ENCODE measurements around the gene PPFIA3. TPM values are rescaled to one million over a fixed set of nuclear protein-coding genes. Genes with fewer than 3 reads are reported as not detected.

Gene PPFIA3
- total RNA-seq, 2 donors from 2014 or later, result 27.5 to 36.3 TPM

DNA sequence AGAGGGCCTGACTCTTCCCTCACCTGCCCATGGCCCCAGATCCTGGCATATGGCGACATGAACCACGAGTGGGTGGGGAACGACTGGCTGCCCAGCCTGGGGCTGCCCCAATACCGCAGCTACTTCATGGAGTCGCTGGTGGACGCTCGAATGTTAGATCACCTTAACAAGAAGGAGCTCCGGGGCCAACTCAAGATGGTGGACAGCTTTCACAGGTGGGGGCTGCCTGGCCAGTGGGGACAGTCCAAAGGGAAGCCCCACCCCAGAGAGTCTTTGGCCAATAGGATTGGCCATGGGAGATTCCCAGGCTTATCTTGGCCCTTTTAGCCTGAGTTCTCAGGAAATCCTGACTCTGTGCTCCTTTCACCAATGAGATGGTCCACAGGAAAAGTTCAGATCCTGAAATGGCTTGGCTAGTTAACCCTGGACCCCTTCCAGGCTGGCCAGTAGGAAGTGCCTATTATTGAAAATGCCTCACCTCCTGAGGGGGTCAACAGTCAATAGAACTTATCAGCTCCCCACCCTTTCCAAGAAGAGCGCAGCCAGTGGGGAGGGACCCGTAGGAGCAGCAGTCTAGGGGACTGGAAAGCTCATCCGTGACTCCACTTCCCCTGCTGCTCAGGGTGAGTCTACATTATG is 28.8 kb downstream of the PPFIA3 start:
- H3K9ac ChIP-seq (ENCODE audit: low read depth in 2 of 2, low read length in 2 of 2), result peak overlapping the region; percentile 38 to 58
- H3K36me3 ChIP-seq, result no peaks in the 10 kb centered on the region
- no peaks in the 10 kb centered on the region for H3K27me3 ChIP-seq
- TF ChIP-seq, protein P1, sequence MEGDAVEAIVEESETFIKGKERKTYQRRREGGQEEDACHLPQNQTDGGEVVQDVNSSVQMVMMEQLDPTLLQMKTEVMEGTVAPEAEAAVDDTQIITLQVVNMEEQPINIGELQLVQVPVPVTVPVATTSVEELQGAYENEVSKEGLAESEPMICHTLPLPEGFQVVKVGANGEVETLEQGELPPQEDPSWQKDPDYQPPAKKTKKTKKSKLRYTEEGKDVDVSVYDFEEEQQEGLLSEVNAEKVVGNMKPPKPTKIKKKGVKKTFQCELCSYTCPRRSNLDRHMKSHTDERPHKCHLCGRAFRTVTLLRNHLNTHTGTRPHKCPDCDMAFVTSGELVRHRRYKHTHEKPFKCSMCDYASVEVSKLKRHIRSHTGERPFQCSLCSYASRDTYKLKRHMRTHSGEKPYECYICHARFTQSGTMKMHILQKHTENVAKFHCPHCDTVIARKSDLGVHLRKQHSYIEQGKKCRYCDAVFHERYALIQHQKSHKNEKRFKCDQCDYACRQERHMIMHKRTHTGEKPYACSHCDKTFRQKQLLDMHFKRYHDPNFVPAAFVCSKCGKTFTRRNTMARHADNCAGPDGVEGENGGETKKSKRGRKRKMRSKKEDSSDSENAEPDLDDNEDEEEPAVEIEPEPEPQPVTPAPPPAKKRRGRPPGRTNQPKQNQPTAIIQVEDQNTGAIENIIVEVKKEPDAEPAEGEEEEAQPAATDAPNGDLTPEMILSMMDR (IDR thresholded peaks at IDR 0.05), result no peak
- H3K9me3 ChIP-seq, result no peaks in the 10 kb centered on the region
- peak overlapping the region; percentile 92 for H3K27ac ChIP-seq
- no peak for DNase-seq
- peak overlapping the region; percentile 58 for H3K4me3 ChIP-seq
- intact Hi-C loops (cut with DNase I), result loop anchor here (5.0 kb wide), 2 partner anchors 51 to 54 kb away; no protein-coding TSS in a partner anchor
- H3K4me1 ChIP-seq, result no peaks in the 10 kb centered on the region

DNA sequence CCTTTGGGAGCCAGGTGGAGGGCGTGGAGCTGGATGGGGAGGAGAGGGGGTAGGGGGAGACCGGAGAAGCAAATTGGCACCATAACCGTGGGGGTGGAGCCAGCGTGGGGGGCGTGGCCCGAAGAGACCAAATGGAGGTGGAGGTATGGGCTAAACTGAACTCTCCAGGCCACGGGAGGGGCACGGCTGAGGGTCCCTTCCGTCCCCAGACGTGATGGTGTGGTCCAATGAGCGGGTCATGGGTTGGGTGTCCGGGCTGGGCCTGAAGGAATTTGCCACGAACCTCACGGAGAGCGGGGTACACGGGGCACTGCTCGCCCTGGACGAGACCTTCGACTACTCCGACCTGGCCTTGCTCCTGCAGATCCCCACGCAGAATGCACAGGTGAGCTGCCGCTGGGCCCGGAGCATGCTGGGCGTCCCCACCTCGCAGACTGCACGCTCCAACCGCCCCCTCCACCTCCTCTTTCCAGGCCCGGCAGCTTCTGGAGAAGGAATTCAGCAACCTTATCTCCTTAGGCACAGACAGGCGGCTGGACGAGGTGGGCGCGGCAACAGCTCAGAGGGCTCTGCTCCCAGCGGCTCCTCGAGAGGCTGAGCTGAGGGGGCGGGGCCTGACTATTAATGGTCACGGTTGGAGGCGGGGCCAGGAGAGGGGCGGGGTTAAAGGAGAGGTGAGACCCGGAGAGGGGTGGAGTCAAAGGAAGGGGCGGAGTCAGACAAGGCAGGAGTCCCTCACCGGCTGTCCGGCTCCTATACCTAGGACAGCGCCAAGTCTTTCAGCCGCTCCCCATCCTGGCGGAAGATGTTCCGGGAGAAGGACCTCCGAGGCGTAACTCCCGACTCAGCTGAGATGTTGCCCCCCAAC is 29.7 kb downstream of the PPFIA3 start:
- no peaks in the 10 kb centered on the region for H3K9me3 ChIP-seq
- H3K4me1 ChIP-seq, result no peaks in the 10 kb centered on the region
- intact Hi-C loops (cut with DNase I), result loop anchor here (5.0 kb wide), 2 partner anchors 52 to 53 kb away; no protein-coding TSS in a partner anchor
- TF ChIP-seq, protein P1 (IDR thresholded peaks at IDR 0.05), result no peak
- H3K36me3 ChIP-seq, result no peaks in the 10 kb centered on the region
- DNase-seq, result peak; percentile 100
- H3K27me3 ChIP-seq, result no peaks in the 10 kb centered on the region
- peak overlapping the region; percentile 58 for H3K4me3 ChIP-seq
- peak overlapping the region; percentile 92 for H3K27ac ChIP-seq
- H3K9ac ChIP-seq (ENCODE audit: low read depth in 2 of 2, low read length in 2 of 2), result peak overlapping the region; percentile 78 to 100

DNA sequence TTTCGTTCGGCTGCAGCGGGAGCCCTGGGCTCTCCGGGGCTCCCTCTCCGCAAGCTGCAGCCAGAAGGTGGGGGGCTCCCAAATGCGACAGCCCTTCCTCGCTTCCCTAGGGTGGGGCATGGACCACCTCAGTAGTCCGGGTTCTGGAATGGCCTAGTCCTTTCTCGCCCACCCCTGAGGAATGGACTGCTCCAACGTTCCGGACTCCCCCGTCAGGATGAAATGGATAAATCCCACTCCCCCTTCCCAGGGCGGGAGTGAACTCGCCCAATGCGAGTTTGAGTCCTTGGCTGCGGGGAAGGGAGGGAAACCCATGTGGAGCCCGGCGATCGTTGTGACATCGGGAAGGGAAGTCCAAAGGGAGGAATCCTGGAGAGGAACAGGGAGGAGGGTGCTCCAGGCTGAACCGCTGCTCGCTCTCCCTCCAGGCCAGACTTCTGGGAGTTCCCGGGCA is 30.3 kb downstream of the PPFIA3 start:
- TF ChIP-seq, protein P1 (IDR thresholded peaks at IDR 0.05), result no peak
- Histone ChIP-seq H3K27me3 (no peaks in the 10 kb centered on the region), H3K9me3 (no peaks in the 10 kb centered on the region), H3K4me3 (peak overlapping the region; percentile 58), H3K4me1 (no peaks in the 10 kb centered on the region), H3K27ac (peak overlapping the region; percentile 92), H3K9ac (ENCODE audit: low read depth in 2 of 2, low read length in 2 of 2) (peak overlapping the region; percentile 78 to 100), H3K36me3 (no peaks in the 10 kb centered on the region)
- peak; percentile 70 for DNase-seq
- intact Hi-C loops (cut with DNase I), result loop anchor here (5.0 kb wide), 2 partner anchors 52 to 53 kb away; no protein-coding TSS in a partner anchor

DNA sequence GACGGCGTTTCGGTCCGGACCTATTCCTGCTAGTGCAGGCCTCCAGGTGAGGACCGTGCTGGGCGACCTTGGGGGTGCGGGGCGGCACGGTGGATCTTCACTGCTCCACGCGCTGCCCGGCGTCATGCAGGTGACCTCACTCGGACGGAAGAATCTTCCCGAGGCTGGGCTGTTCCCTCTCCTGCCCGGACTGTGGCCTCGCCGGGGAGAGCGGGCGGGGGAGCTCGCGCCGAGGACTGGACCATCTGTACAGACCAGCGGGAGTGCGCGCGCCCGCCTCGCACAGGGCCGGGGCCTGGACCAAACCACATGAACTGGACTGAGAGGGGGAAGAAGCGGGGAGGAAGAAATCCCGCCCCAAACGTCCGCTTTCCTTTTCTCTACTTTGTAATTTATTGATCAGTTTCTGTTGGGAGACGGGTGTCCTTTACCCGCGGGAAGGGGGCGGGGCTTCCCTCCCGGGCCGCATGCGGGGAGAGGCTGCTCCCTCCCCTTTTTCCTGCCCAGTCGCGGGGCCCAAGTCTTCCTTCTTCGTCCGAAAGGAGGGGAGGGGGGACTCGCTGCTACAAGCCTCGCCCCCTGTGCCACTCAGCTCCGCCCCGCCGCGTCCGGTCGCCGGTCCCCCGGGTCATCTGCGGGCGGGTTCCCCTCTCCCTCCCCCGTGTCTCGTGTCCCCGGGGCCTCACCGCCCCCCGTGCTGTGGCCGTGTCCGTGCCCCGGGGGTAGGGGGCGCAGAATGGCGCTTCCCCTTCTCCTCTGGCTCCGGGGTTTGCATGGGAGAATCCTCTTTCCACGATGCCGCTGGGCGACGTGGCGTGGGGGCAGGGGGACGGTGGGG is 31.0 kb downstream of the PPFIA3 start:
- DNase-seq, result peak; percentile 94
- Histone ChIP-seq H3K4me3 (peak overlapping the region; percentile 58), H3K27me3 (no peaks in the 10 kb centered on the region), H3K4me1 (no peaks in the 10 kb centered on the region), H3K9ac (ENCODE audit: low read depth in 2 of 2, low read length in 2 of 2) (peak overlapping the region; percentile 78 to 100), H3K27ac (peak overlapping the region; percentile 92), H3K9me3 (no peaks in the 10 kb centered on the region), H3K36me3 (no peaks in the 10 kb centered on the region)
- TF ChIP-seq, protein P1 (IDR thresholded peaks at IDR 0.05), result no peak
- intact Hi-C loops (cut with DNase I), result no loop called here

DNA sequence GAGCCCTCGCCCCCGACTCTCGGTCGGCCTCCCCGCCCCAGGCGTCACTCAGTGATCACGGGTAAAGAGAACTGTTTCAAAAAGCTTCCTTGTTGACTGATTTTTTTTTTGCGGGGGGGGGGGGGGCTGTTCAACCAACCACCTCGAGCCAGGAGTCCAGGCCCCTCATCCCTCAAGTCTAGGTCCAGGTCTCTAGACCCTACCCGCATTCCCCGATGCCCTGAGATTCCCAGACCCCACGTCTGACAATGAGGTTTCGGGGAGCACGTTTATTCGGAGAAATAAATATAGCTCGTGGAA is 31.6 kb downstream of the PPFIA3 start:
- no peaks in the 10 kb centered on the region for H3K36me3 ChIP-seq
- TF ChIP-seq, protein P1 (IDR thresholded peaks at IDR 0.05), result no peak
- H3K27ac ChIP-seq, result peak overlapping the region; percentile 92
- H3K27me3 ChIP-seq, result no peaks in the 10 kb centered on the region
- peak overlapping the region; percentile 58 for H3K4me3 ChIP-seq
- intact Hi-C loops (cut with DNase I), result no loop called here
- H3K9ac ChIP-seq (ENCODE audit: low read depth in 2 of 2, low read length in 2 of 2), result peak overlapping the region; percentile 78 to 100
- H3K9me3 ChIP-seq, result no peaks in the 10 kb centered on the region
- no peak for DNase-seq
- no peaks in the 10 kb centered on the region for H3K4me1 ChIP-seq
